Activated CD4-positive, CD25-positive, alpha-beta regulatory T cell treated with anti-CD3 and anti-CD28 coated beads, Interleukin-2, amount 50 U/mL, for 16 hours (primary cell): Measurements from ENCODE around the gene FFAR2.
"Not testable (repeated sequence)": the region's sequence is repeated elsewhere in the genome, so short reads cannot be mapped to it uniquely, and the experiment has no call there.

Experiments
- DNase-seq: peaks from one replicate; pipeline ENCODE4 v3.0.0-alpha.2; 2020; ENCODE audit warnings: low read depth, low spot score

The FFAR2 gene

DNA sequence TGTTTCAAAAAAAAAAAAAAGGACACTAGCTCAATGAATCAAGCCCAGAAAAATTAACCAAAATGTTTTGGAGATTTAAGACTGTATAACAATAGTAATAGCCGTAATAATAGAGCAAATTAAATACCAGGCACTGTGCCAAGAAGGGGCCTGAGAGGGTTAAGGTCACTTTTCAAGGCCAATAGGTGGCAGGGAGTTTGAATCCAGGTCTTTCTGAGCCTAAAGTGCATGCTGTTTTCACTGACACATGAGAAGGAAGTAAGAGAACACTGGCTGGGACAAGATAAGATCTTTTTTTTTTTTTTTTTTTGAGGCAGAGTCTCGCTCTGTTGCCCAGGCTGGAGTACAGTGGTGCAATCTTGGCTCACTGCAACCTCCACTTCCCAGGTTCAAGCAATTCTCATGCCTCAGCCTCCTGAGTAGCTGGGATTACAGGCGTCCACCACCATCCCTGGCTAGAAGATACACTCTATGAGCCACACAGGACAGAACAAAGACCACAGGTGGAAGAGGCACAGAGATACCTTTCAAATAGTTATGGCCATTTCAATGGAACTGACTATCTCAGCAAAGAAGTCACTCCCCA, 7.7 kb downstream of the FFAR2 start:
- DNase-seq = no peak

DNA sequence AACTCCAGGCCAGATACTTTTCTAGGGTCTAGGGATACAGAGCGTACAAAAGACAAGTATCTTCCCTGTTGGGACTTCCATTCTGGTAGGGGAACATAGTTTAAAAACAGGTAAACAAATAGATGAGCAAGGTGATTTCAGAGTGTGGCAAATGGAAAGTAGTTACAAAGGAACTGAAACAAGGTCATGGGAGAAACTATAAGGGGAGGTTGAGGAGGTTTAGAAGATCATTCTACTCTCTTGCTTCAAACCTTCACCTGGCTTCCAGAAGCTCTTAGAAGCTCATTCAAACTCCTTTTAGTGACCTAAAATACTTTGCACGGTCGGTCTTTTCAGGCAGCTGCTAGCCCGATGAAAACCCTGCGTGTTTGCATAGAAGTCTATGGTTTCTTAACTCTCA, 9.1 kb downstream of the FFAR2 start:
- no peak for DNase-seq

DNA sequence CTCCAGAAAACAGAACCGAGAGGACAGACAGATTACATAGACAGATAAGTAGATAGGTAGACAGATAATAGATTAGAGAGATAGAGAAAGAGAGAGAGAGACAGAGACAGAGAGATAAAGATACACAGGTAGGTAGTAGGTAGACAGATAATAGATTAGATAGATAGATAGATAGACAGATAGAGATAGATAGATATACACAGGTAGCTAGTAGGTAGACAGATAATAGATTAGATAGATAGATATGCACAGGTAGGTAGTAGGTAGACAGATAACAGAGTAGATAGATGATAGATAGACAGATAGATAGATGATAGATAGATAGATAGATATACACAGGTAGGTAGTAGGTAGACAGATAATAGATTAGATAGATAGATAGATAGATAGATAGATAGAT, 10.1 kb downstream of the FFAR2 start:
- no peak for DNase-seq

DNA sequence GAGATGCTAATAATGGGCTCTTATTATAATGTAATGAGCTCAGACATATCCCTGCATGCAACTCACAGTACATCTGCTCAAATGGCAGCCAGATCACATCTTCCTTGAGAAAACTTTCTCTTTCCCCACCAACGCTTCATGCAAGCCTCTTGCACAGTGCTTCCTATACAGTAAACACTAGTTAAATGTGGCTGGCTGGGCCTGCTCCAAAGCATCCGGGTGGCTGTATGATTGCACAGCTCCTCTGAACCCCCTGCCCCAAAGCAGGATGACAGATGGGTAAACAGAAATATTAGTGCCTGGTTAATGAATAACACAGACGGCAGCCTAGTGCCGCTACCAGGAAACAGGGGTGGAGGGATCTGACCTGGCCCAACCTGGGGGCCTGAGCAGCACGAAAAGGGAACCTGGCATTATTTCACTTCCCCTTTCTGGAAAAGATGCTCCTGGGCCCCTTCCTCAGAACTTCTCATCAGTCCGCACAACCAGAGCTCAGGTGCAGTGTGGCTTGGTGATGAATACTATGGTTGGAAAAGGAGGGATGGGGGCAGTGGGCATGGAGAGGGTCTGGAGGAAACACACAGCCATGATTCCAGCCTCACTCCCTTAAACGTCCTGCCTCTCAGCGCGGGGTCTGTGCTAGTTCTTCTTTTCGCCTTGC, 10.8 kb downstream of the FFAR2 start:
- no peak for DNase-seq

DNA sequence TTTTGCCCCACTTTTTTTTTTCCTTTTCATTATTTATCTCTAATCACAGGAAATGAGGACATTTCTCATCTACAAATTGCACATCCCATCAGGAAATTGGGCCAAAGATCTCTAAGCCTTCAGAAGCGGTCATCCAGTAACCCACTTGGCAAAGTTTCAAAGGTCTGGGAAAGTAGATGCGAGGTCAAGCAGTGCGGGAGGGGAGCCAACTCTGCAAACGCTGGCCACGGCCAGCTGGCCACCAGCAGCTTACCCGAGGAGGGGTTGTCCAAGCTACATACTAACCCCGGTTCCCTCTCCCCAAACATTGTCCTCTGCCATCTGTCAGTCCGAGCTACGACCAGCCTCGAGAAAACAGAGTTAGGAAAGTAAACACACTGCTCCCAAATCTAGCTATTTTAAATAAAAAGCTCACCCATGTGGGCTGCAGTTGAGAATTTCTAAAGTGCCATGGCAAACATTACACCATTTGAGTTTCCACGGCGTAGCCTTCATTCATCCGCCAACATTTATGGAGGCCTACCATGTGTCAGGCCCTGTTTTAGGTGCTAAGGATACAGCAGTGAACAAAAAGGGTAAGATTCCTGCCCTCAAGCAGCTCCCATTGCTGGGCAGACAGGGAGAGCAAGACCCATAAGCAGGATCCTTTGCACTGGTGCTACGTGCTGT, 11.5 kb downstream of the FFAR2 start:
- no peak for DNase-seq

DNA sequence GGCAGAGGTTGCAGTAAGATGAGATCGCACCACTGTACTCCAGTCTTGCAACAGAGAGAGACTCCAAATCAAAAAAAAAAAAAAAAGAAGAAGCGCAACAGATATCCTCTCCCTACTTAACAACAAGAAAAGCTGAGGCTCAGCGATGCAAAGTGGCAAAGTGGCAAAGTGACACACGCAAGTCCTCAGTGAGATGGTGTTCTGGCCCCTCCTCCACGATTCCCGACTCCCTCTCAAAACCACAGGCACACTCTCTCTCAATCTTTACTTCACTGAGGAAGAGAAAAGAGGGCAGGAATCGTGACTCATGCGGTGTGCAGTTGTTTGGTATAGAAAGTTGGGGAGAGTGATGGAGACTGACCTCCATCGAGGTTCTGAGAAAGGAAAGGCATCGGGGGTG, 12.6 kb downstream of the FFAR2 start:
- no peak for DNase-seq

DNA sequence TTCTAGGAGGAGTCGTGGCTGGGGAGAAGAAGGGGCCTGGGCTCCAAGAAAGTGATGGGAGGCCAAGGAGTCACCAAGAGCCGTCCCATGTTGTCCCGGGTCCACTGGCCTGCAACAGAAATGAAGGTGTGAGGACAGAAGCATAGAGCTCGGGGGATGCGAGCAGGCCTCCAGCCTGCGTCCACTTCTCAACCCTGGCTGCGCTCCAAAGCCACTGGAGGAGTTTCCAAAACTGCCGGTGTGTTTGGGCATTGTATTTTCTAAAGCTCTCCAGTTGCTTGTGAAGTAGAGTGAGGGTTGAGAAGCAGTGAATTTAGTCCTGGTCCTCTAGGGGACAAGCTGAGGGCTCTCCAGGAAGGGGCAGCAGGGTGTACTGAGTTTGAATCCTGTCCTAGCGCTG, 13.0 kb downstream of the FFAR2 start:
- DNase-seq = no peak

DNA sequence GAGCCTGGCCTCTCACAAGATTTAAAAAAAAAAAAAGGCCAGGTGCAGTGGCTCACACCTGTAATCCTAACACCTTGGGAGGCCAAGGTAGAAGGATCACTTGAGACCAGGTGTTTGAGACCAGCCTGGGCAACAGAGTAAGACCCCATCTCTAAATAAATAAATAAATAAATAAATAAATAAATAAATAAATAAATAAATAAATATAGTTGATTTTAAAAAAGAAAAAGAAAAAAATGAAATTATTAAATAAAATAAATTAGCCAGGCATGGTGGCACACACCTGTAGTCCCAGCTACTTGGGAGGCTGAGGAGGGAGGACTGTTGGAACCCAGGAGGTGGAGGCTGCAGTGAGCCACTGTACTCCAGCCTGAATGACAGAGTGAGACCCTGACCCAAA, 13.7 kb downstream of the FFAR2 start:
- not testable (repeated sequence) for DNase-seq

DNA sequence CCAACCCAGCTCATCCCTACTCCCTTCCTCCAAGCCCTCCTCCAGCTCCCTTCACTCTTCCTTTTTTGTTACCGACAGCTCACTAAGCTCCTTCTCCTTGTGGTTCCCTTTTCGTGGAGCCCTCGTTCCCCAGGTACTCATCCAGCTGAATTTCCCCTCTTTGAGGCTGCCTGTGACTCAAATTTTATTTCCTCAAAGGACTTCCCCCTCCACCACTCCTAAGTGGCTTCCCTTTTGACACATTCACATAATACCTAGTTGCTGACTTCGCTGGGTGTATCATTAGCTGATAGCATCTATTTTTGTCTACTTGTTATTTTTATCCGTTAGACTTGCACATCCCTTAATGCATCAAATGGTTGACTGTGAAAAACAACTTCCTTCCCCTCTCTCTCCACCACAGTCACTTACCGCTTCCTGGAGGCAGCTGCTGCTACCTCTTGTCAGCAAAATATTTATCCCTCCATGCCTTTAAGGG, 14.5 kb downstream of the FFAR2 start:
- DNase-seq = peak; percentile 15

DNA sequence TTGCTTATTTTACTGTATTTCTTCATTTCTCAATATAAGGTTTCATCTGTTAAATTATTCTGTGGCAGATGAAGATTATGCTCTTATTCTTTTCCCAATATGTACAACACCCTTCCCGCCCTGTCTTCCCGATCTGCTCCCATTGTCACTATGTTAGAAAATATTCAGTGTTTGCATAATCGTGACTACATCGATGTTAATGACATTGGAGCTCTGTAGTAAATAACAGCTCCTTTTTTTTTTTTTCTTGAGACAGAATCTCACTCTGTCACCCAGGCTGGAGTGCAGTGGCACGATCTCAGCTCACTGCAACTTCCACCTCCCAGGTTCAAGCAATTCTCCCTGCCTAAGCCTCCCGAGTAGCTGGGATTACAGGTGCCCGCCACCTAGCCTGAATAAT, 14.9 kb downstream of the FFAR2 start:
- DNase-seq = not testable (repeated sequence)

DNA sequence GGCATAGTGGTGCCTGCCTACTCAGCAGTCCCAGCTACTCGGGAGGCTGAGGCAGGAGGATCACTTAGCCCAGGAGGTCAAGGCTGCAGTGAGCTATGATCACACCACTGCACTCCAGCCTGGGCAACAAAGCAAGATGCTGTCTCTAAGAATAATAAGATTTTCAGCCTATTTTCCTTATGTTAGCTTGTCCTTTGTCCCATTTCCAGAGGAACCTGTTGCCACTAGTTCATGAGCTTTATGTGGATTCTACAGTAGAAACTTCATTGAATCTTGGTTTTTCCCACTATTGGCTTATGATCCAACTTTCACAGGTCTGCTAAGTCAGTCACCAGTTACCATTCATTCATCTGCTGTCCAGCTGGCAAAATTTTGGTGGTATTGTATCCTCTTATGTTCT, 18.2 kb downstream of the FFAR2 start:
- DNase-seq = no peak

DNA sequence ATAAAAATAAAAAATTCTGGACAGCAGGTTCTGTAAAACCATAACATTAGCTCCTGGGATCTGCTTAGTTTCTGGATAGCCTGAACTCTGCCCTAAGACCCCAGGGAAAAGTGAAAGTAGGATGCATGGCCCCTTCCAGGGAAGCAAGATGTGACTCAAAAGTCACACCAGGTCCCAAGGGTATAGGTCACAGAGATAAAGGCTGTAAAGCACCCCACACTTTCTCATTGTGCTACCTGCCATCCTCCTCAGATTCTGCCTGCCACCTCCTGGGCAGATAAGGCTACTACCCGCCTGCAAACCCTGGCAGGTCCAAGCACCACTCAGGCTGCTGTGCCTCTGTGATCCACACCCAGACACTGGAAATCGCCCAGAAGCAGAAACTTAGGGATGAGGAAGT, 20.6 kb downstream of the FFAR2 start:
- peak; percentile 33 for DNase-seq

DNA sequence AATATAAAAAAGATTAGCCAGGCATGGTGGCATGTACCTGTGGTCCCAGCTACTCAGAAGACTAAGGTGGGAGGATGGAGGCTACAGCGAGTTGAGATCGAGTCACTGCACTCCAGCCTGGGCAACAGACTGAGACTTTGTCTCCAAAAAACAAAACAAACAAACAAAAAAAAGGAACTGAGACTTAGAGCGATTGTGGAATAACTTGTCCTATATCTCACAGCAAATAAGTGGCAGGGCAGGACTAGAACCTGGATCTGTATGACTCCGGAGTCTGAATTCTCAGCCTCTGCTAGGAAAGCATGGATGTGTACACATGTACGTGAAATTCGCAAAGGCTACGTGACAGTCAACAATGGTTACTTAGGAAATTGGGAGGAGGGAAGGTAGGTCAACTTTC, 22.1 kb downstream of the FFAR2 start:
- no peak for DNase-seq

DNA sequence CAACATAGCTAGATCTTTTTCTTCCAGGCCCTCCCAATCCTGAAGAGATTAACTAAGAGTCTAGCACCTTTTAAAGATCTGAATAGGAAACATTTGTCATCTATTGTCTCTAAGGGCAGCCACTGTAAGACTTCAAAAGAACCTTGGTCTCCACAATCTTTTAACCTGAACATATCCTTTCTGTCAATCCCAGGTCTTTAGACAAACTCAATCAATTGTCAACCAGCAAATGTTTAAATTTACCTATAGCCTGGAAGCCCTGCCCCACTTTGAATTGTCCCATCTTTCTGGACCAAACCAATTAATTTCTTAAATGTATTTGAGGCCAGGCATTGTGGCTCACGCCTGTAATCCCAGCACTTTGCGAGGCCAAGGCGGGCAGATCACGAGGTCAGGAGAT, 23.0 kb downstream of the FFAR2 start:
- not testable (repeated sequence) for DNase-seq

DNA sequence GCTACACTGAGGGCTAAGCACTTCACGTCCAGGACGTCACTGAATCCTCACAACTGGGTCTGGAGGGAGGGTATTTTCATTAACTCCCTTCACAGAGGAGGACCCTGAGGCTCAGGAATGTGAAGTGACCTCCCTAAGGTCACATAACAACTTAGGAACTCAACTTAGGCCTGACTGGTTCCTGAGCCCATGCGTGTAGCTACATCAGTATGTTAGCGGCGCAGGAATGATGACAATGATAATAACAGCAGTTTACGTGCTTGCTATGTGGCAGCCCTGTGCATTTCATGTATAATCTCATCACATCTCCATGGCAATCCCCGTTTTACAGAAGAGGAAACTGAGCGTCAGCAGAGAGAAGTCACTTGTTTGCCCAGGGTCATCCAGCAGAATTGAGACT, 23.9 kb downstream of the FFAR2 start:
- DNase-seq = no peak

DNA sequence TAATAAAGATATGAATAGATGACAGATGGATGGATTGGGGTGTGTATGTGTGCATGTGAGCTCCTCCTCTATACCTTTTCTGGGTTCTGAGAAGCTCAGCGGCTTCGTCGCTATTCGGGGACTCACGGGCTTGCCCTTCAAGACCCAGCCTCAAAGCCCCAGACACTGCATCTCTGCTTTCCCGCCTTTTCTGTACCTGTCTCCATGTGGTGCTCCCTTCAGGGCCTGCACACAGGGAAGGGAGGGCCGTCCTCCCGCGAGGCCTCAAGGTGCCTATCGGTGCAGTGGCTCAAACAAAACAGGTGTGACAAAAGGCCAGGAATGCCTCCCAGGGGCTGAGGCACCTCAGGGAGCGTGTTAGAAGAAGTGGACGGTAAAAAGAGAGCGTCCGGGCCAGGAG, 26.0 kb downstream of the FFAR2 start:
- DNase-seq = no peak

DNA sequence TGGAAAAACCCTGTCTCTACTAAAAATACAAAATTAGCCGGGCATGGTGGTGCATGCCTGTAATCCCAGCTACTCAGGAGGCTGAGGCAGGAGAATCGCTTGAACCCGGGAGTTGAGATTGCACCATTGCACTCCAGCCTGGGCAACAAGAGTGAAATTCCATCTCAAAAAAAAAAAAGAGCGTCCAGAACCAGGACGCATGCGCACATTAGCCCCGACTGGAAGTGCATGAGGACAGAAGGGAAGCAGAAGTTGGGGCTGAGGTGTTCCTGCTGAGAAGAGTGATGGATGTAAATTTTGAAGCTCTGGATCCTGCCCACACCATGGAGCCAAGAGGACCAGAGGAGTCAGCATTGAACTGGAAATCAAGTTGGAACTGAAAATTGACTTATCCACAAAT, 26.5 kb downstream of the FFAR2 start:
- not testable (repeated sequence) for DNase-seq

DNA sequence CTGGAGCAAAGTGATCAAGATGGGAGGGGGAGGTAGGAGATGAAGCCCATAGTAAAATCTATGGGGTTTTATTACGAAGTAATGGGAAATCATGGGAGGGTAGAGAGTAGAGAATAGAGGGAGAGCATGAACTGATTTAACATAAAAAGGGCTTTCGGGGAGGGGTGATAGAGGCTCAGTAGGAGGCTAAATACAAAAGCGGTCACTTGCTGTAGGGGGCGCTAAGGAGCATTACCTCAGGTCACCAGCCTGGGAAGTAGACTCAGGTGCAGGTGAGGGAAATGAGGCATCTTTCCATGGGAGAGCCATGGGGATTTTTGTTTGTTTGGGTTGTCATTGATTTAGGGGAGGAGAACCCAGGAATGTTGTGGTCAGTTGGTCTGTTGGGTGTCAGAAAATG, 28.1 kb downstream of the FFAR2 start:
- no peak for DNase-seq

DNA sequence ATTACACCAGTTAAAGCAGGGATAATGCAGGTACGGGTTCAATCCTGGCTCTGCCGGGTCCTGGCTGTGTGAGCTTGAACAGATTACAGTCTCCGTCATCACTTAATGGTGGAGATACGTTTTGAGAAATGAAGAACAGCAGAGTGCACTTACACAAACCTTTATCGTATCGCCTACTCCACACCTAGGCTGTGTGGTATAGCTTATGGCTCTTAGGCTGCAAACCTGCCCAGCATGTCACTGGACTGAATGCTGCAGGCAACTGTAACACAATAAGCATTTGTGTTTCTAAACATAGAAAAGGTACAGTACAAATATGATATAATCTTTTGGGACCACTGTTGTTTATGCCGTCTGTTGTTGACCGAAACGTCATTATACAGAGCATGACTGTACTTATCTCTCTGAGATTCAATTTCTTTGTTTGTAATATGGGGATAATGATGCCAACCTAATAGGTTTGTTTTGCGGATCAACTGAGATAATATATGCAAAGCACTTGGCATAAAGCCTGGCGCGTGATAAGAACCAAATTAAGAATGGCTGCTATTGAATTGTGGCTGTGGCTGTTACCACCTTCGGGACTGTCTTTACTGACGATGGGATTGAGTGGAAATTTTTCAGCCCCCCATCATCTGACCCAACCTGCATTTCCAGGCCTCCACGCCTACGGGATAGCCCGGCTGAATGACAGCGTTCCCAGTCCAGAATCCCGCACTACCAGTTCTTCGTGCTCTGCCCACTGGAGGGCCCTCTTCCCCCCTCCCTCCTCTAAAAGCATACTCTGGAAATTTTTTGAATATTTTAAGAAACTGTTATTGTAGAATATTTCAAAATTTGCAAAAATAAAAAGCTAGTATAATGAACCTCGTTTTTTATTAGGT, 31.0 kb downstream of the FFAR2 start:
- no peak for DNase-seq

DNA sequence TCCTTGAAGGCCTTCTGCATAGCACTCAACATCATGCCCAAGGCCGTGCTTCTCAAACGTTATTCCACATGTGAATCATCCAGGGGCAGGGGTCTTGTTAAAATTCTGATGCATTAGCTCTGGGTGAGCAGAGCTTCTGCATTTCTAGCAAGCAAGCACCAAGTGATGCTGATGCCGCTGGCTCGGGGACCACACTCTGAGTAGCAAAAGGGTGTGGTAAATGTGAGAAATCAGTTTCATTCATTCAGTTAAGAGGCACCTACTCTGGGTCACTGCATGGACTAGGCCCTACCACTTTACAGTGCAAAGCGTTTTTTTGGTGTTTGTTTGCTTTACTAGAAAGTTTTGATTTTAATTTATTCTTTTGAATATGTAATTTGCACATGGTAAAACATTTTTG, 35.0 kb downstream of the FFAR2 start:
- DNase-seq = no peak

DNA sequence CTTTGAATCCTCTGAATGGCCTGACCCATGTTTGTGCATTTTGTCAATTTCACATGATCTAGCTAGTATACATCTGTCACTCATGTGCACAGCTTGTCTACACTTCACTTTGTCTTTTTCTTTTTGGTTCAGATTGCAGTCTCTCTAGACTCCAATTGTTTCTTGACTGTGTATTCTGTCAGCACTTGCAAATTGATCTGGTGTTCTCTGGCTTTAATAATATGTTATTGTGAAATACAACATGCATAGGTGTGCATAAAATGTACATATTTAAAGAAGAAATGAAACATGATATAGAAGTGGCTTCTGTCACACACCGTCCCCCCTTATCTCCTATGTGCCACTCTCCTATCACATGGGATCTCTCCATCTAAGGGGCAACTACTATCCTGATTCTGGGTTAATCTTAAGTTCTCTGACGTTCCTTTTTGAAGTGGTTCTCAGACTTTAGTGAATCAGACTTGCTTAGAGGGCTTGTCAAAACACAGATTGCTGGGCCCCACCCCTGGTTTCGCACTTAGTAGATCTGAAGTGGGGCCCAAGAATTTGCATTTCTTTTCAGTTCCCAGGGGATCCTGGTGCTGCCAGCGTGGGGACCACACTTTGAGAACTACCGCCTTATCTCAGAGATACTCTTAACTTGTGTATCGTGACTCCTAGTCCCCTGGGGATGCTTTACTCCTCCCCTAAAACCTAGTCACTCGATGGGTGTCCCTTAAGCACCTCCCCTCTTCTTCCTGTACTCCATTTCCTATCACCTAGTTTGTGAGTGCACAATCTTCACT, 36.4 kb downstream of the FFAR2 start:
- no peak for DNase-seq
